ENCODE data around the gene ZDHHC11B. TPM values are rescaled to one million over a fixed set of nuclear protein-coding genes. Genes with fewer than 3 reads are reported as not detected.

The ZDHHC11B gene
- total and polyA plus RNA-seq, 2 of the 13 experiments (the other 11 are each of a cell fraction or from before 2014, with no cell fraction given) = 0.11 to 0.12 TPM

- no peak for TF ChIP-seq ZNF382 (CRISPR knock-in tag; IDR thresholded peaks at IDR 0.05; ENCODE audit: borderline replicate concordance)
- no peak for TF ChIP-seq FOSL2 (CRISPR knock-in tag; IDR thresholded peaks at IDR 0.05)
- no peak for TF ChIP-seq ZSCAN30 (CRISPR knock-in tag; IDR thresholded peaks at IDR 0.05)
- TF ChIP-seq, protein P1, sequence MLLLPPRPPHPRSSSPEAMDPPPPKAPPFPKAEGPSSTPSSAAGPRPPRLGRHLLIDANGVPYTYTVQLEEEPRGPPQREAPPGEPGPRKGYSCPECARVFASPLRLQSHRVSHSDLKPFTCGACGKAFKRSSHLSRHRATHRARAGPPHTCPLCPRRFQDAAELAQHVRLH (CRISPR knock-in tag; IDR thresholded peaks at IDR 0.05; ENCODE audit: borderline replicate concordance, low read depth) = no peak
- no peak for TF ChIP-seq RBM39 (IDR thresholded peaks at IDR 0.05; ENCODE audit: low read depth, low read length, poor library complexity, severe bottlenecking)
- 0 out of 2 replicates have a peak, but pooled peaks have one; percentile 23 for TF ChIP-seq SIN3B (IDR thresholded peaks at IDR 0.05; ENCODE audit: low read length)
- no peak for TF ChIP-seq ZKSCAN8 (CRISPR knock-in tag; IDR thresholded peaks at IDR 0.05; ENCODE audit: borderline replicate concordance)
- TF ChIP-seq ZNF362 (CRISPR knock-in tag; IDR thresholded peaks at IDR 0.05; ENCODE audit: borderline replicate concordance) = no peak
- no peak for TF ChIP-seq ZMYM2 (CRISPR knock-in tag; IDR thresholded peaks at IDR 0.05)
- TF ChIP-seq CBFB (CRISPR knock-in tag; IDR thresholded peaks at IDR 0.05) = 0 out of 2 replicates have a peak, but pooled peaks have one; percentile 52
- TF ChIP-seq ZFYVE20 (CRISPR knock-in tag; IDR thresholded peaks at IDR 0.05; ENCODE audit: borderline replicate concordance, low read depth) = no peak
- TF ChIP-seq GLI4 (CRISPR knock-in tag; IDR thresholded peaks at IDR 0.05; ENCODE audit: borderline replicate concordance) = no peak
- TF ChIP-seq YEATS2 (CRISPR knock-in tag; IDR thresholded peaks at IDR 0.05; ENCODE audit: borderline replicate concordance) = no peak
- no peak for TF ChIP-seq ZNF263 (CRISPR knock-in tag; IDR thresholded peaks at IDR 0.05)
- TF ChIP-seq ZNF207 (IDR thresholded peaks at IDR 0.05; ENCODE audit: borderline replicate concordance) = no peak
- no peak for TF ChIP-seq IRF2 (CRISPR knock-in tag; IDR thresholded peaks at IDR 0.05)
- no peak for TF ChIP-seq ZNF33B (CRISPR knock-in tag; IDR thresholded peaks at IDR 0.05)
- TF ChIP-seq RERE (CRISPR knock-in tag; IDR thresholded peaks at IDR 0.05; ENCODE audit: low read depth) = no peak
- no peak for TF ChIP-seq MED13 (CRISPR knock-in tag; IDR thresholded peaks at IDR 0.05)
- peak; percentile 25 for TF ChIP-seq YY1 (IDR thresholded peaks at IDR 0.05; ENCODE audit: insufficient read depth, insufficient replicate concordance, low read depth, low read length)
- TF ChIP-seq NR2F1 (CRISPR knock-in tag; IDR thresholded peaks at IDR 0.05) = no peak
- TF ChIP-seq SKI (IDR thresholded peaks at IDR 0.05; ENCODE audit: partially characterized antibody) = no peak
- no peak for TF ChIP-seq THAP11 (CRISPR knock-in tag; IDR thresholded peaks at IDR 0.05)
These were observed 112.8 kb downstream of the ZDHHC11B start (continued) for GRCh38 chr5:671459-672328.
